ENCODE data around the gene INTS3. TPM values are rescaled to one million over a fixed set of nuclear protein-coding genes. Genes with fewer than 3 reads are reported as not detected.

INTS3 gene
- total RNA-seq, 1 experiment from 2014 or later, result 66.8 TPM

GRCh38 chr1:153752072-153752471 lies 24.2 kb downstream of the INTS3 start:
- CTCF ChIA-PET, result no interaction called here
- Mint-ChIP-seq H3K4me3 (no peak overlapping the region), H3K36me3 (peaks cover 77% of the 10 kb centered on the region), H3K27me3 (ENCODE audit: low read depth) (no peaks in the 10 kb centered on the region), H3K9me3 (no peaks in the 10 kb centered on the region), H3K27ac (peak overlapping the region; percentile 43), H3K4me1 (peaks cover 31% of the 10 kb centered on the region)
- TF ChIP-seq ZNF512 (CRISPR knock-in tag; IDR thresholded peaks at IDR 0.05; ENCODE audit: borderline replicate concordance) (no peak), TP53 (CRISPR knock-in tag; IDR thresholded peaks at IDR 0.05) (no peak), ATF3 (CRISPR knock-in tag; conservative IDR thresholded peaks at IDR 0.05) (no peak), GTF2I (CRISPR knock-in tag; conservative IDR thresholded peaks at IDR 0.05) (no peak), TEAD1 (CRISPR knock-in tag; IDR thresholded peaks at IDR 0.05) (no peak), ATF1 (CRISPR knock-in tag; IDR thresholded peaks at IDR 0.05) (no peak), NR2C2 (CRISPR knock-in tag; IDR thresholded peaks at IDR 0.05) (no peak), CREM (CRISPR knock-in tag; IDR thresholded peaks at IDR 0.05) (no peak), ESRRA (CRISPR knock-in tag; IDR thresholded peaks at IDR 0.05; ENCODE audit: borderline replicate concordance) (no peak), ZNF232 (CRISPR knock-in tag; IDR thresholded peaks at IDR 0.05) (no peak), SMAD3 (CRISPR knock-in tag; IDR thresholded peaks at IDR 0.05; ENCODE audit: borderline replicate concordance) (no peak), E2F1 (CRISPR knock-in tag; IDR thresholded peaks at IDR 0.05) (no peak)
- TF ChIP-seq, protein P1, sequence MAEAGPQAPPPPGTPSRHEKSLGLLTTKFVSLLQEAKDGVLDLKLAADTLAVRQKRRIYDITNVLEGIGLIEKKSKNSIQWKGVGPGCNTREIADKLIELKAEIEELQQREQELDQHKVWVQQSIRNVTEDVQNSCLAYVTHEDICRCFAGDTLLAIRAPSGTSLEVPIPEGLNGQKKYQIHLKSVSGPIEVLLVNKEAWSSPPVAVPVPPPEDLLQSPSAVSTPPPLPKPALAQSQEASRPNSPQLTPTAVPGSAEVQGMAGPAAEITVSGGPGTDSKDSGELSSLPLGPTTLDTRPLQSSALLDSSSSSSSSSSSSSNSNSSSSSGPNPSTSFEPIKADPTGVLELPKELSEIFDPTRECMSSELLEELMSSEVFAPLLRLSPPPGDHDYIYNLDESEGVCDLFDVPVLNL (CRISPR knock-in tag; IDR thresholded peaks at IDR 0.05; ENCODE audit: borderline replicate concordance, low read depth), result no peak
- ATAC-seq (no peak), DNase-seq (ENCODE audit: low spot score) (no peak)
- POLR2A ChIA-PET, result interaction anchor here (0.6 kb wide), 1 partner anchor 18 kb away, joined by 3 read pairs; no protein-coding TSS in a partner anchor

DNA sequence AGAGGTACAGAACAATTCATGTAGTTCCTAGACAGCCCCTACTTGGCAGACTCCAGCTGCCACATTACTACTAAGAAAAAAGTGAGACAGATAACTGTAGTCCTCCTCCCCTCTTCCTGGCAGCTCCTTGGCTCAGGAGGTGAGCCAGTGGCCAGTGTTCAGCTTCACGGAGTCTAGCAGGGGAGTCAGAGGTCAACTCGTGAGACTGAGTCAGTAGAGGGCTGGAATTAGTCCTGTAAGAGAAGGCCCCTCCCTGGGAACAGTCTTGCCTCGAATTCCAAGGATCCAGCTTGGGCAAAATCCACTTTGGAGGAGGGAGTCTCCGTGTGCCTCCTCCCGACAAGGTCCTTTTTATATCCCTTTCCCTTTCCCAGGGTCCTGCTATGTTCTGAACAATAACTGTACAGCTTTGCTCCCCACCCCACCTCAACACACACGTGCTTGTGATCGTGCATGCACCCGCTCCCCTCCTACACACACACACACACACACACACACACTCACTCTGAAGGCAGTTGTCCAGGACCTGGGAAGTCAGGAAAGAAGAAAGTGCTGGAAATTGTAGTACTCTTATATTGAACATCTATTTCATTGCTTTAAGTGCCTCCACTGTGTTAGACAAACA lies 24.8 kb downstream of the INTS3 start:
- ATAC-seq, result no peak
- no peaks in the 10 kb centered on the region for H3K9me3 Mint-ChIP-seq
- no peak for DNase-seq (ENCODE audit: low spot score)
- CTCF ChIA-PET, result no interaction called here
- peaks cover 26% of the 10 kb centered on the region for H3K4me1 Mint-ChIP-seq
- H3K27ac Mint-ChIP-seq, result peak overlapping the region; percentile 43
- no peaks in the 10 kb centered on the region for H3K27me3 Mint-ChIP-seq (ENCODE audit: low read depth)
- H3K4me3 Mint-ChIP-seq, result no peak overlapping the region
- H3K36me3 Mint-ChIP-seq, result peaks cover 79% of the 10 kb centered on the region
- POLR2A ChIA-PET, result interaction anchor here (0.6 kb wide), 1 partner anchor 31 kb away, joined by 4 read pairs; no protein-coding TSS in a partner anchor
- no peak for TF ChIP-seq NFYB (CRISPR knock-in tag; conservative IDR thresholded peaks at IDR 0.05; ENCODE audit: low read depth)
- TF ChIP-seq ZNF219 (CRISPR knock-in tag; IDR thresholded peaks at IDR 0.05; ENCODE audit: borderline replicate concordance), result no peak
- TF ChIP-seq, protein P2, sequence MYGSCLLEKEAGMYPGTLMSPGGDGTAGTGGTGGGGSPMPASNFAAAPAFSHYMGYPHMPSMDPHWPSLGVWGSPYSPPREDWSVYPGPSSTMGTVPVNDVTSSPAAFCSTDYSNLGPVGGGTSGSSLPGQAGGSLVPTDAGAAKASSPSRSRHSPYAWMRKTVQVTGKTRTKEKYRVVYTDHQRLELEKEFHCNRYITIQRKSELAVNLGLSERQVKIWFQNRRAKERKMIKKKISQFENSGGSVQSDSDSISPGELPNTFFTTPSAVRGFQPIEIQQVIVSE (CRISPR knock-in tag; IDR thresholded peaks at IDR 0.05; ENCODE audit: borderline replicate concordance), result no peak
- no peak for TF ChIP-seq FOXP4 (CRISPR knock-in tag; IDR thresholded peaks at IDR 0.05)
- TF ChIP-seq IRF2 (CRISPR knock-in tag; IDR thresholded peaks at IDR 0.05; ENCODE audit: borderline replicate concordance, low read depth), result no peak
- TF ChIP-seq NFATC4 (CRISPR knock-in tag; IDR thresholded peaks at IDR 0.05), result no peak
- TF ChIP-seq, protein P3, sequence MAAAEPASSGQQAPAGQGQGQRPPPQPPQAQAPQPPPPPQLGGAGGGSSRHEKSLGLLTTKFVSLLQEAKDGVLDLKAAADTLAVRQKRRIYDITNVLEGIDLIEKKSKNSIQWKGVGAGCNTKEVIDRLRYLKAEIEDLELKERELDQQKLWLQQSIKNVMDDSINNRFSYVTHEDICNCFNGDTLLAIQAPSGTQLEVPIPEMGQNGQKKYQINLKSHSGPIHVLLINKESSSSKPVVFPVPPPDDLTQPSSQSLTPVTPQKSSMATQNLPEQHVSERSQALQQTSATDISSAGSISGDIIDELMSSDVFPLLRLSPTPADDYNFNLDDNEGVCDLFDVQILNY (CRISPR knock-in tag; IDR thresholded peaks at IDR 0.05), result no peak
- no peak for TF ChIP-seq RORB (CRISPR knock-in tag; IDR thresholded peaks at IDR 0.05)
- no peak for TF ChIP-seq SMAD3 (CRISPR knock-in tag; IDR thresholded peaks at IDR 0.05; ENCODE audit: borderline replicate concordance)
- no peak for TF ChIP-seq JAZF1 (CRISPR knock-in tag; IDR thresholded peaks at IDR 0.05)
- no peak for TF ChIP-seq ESRRA (CRISPR knock-in tag; IDR thresholded peaks at IDR 0.05; ENCODE audit: borderline replicate concordance)
- no peak for TF ChIP-seq ETV6 (CRISPR knock-in tag; IDR thresholded peaks at IDR 0.05)
- TF ChIP-seq, protein P1 (CRISPR knock-in tag; IDR thresholded peaks at IDR 0.05; ENCODE audit: borderline replicate concordance, low read depth), result no peak
- TF ChIP-seq NR2C2 (CRISPR knock-in tag; IDR thresholded peaks at IDR 0.05), result no peak
